ENCODE measurements around the gene KIR3DL3.
"Not testable (repeated sequence)": the region's sequence is repeated elsewhere in the genome, so short reads cannot be mapped to it uniquely, and the experiment has no call there.

Gene KIR3DL3

GRCh38 chr19:54724142-54724541, at the start of gene KIR3DL3:
TSS of gene KIR3DL3 (plus strand) at chr19:54724442. CDS start at chr19:54724497, 55 bp downstream.
- Histone ChIP-seq H3K4me1 (ENCODE audit: control insufficient read depth, insufficient read depth, low read length) (no peaks in the 10 kb centered on the region), H3K27ac (ENCODE audit: low read depth, low read length) (no peak within 1 kb of the TSS), H3K9ac (ENCODE audit: low read depth, low read length) (no peak within 1 kb of the TSS), H3K36me3 (ENCODE audit: control insufficient read depth, insufficient read depth, low read length) (no peaks in the 10 kb centered on the region), H3K4me3 (ENCODE audit: low read depth, low read length) (no peak within 1 kb of the TSS), H3K9me3 (ENCODE audit: control insufficient read depth, insufficient read depth, low read length) (peaks cover 94% of the 10 kb centered on the region), H3K27me3 (ENCODE audit: control insufficient read depth, insufficient read depth, low read length) (no peaks in the 10 kb centered on the region)

- not testable (repeated sequence) for H3K27ac ChIP-seq (ENCODE audit: low read depth, low read length); H3K4me3 ChIP-seq (ENCODE audit: low read depth, low read length); H3K36me3 ChIP-seq (ENCODE audit: control insufficient read depth, insufficient read depth, low read length); H3K4me1 ChIP-seq (ENCODE audit: control insufficient read depth, insufficient read depth, low read length); H3K27me3 ChIP-seq (ENCODE audit: control insufficient read depth, insufficient read depth, low read length); H3K9ac ChIP-seq (ENCODE audit: low read depth, low read length)
- peaks cover 53% of the 10 kb centered on the region for H3K9me3 ChIP-seq (ENCODE audit: control insufficient read depth, insufficient read depth, low read length)
Measured at GRCh38 chr19:54676210-54676834, 47.9 kb upstream of the KIR3DL3 start.

DNA sequence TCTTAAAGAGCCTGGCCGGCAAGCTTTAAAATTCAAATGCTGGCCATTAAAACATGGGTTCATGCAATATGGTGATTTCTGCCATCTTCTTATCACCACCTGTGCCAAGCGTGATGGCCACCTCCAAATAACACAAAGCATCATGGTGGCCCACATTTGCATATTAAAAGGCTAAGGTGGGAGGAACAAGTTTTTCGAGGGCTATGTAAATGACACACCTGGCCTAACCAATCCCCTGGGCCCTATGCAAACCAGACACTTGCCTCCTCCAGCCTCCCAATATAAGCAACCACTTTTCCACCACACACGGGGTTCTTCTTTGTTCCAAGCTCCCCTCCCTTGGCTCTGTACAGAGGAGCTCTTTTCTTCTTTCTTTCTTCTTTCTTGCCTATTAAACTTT, 47.0 kb upstream of the KIR3DL3 start:
- H3K4me3 ChIP-seq (ENCODE audit: low read depth, low read length): no peak overlapping the region
- H3K9ac ChIP-seq (ENCODE audit: low read depth, low read length): no peak overlapping the region
- H3K9me3 ChIP-seq (ENCODE audit: control insufficient read depth, insufficient read depth, low read length): peaks cover 52% of the 10 kb centered on the region
- H3K27ac ChIP-seq (ENCODE audit: low read depth, low read length): no peak overlapping the region
- no peaks in the 10 kb centered on the region for H3K4me1 ChIP-seq (ENCODE audit: control insufficient read depth, insufficient read depth, low read length)
- no peaks in the 10 kb centered on the region for H3K27me3 ChIP-seq (ENCODE audit: control insufficient read depth, insufficient read depth, low read length)
- H3K36me3 ChIP-seq (ENCODE audit: control insufficient read depth, insufficient read depth, low read length): no peaks in the 10 kb centered on the region

DNA sequence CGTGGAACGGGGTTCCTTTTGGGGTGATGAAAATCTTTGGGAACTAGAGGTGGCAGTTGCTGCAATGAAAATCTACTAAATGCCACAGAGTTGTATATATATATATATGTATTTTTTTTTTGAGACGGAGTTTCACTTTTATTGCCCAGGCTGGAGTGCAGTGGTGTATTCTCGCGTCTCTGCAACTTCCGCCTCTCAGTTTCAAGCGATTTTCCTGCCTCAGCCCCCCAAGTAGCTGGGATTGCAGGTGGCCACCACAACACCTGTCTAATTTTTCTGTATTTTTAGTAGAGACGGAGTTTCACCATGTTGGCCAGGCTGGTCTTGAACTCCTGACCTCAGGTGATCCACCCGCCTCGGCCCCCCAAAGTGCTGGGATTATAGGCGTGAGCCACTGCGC, 42.6 kb upstream of the KIR3DL3 start:
- peaks cover 73% of the 10 kb centered on the region for H3K9me3 ChIP-seq (ENCODE audit: control insufficient read depth, insufficient read depth, low read length)
- H3K9ac ChIP-seq (ENCODE audit: low read depth, low read length); H3K4me3 ChIP-seq (ENCODE audit: low read depth, low read length); H3K27me3 ChIP-seq (ENCODE audit: control insufficient read depth, insufficient read depth, low read length); H3K4me1 ChIP-seq (ENCODE audit: control insufficient read depth, insufficient read depth, low read length); H3K27ac ChIP-seq (ENCODE audit: low read depth, low read length); H3K36me3 ChIP-seq (ENCODE audit: control insufficient read depth, insufficient read depth, low read length): not testable (repeated sequence)

DNA sequence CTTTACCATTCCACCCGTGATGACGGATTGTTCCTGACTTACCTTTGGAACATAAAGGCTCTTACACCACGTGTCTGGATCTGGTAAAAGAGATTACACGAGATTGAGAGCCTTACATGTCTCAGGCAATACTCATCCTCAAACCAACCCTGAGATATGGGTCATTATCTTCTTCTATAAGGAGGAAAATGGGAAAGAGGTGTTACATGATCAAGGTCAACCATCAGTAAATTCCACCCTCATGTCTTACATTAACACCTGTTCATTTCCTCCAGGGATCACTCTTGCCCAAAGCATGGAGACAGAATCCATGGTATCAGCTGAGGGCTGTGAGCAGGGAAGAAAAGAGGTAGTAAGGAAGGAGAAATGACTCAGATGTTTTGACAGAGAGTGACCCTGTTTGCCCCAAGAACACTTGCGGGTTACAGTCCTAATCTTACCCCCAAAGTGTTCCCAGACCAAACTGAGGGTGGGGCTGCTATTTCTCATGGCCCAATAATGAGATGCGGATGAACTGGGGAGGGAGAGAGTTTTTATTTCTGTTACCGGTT, 41.9 kb upstream of the KIR3DL3 start:
- H3K36me3 ChIP-seq (ENCODE audit: control insufficient read depth, insufficient read depth, low read length): no peaks in the 10 kb centered on the region
- no peak overlapping the region for H3K27ac ChIP-seq (ENCODE audit: low read depth, low read length)
- no peak overlapping the region for H3K4me3 ChIP-seq (ENCODE audit: low read depth, low read length)
- H3K27me3 ChIP-seq (ENCODE audit: control insufficient read depth, insufficient read depth, low read length): no peaks in the 10 kb centered on the region
- H3K9me3 ChIP-seq (ENCODE audit: control insufficient read depth, insufficient read depth, low read length): peaks cover 78% of the 10 kb centered on the region
- H3K4me1 ChIP-seq (ENCODE audit: control insufficient read depth, insufficient read depth, low read length): no peaks in the 10 kb centered on the region
- no peak overlapping the region for H3K9ac ChIP-seq (ENCODE audit: low read depth, low read length)

GRCh38 chr19:54684527-54684926, 39.7 kb upstream of the KIR3DL3 start:
- peaks cover 84% of the 10 kb centered on the region for H3K9me3 ChIP-seq (ENCODE audit: control insufficient read depth, insufficient read depth, low read length)
- no peak overlapping the region for H3K9ac ChIP-seq (ENCODE audit: low read depth, low read length)
- no peak overlapping the region for H3K4me3 ChIP-seq (ENCODE audit: low read depth, low read length)
- H3K36me3 ChIP-seq (ENCODE audit: control insufficient read depth, insufficient read depth, low read length): no peaks in the 10 kb centered on the region
- H3K27me3 ChIP-seq (ENCODE audit: control insufficient read depth, insufficient read depth, low read length): no peaks in the 10 kb centered on the region
- no peak overlapping the region for H3K27ac ChIP-seq (ENCODE audit: low read depth, low read length)
- no peaks in the 10 kb centered on the region for H3K4me1 ChIP-seq (ENCODE audit: control insufficient read depth, insufficient read depth, low read length)

DNA sequence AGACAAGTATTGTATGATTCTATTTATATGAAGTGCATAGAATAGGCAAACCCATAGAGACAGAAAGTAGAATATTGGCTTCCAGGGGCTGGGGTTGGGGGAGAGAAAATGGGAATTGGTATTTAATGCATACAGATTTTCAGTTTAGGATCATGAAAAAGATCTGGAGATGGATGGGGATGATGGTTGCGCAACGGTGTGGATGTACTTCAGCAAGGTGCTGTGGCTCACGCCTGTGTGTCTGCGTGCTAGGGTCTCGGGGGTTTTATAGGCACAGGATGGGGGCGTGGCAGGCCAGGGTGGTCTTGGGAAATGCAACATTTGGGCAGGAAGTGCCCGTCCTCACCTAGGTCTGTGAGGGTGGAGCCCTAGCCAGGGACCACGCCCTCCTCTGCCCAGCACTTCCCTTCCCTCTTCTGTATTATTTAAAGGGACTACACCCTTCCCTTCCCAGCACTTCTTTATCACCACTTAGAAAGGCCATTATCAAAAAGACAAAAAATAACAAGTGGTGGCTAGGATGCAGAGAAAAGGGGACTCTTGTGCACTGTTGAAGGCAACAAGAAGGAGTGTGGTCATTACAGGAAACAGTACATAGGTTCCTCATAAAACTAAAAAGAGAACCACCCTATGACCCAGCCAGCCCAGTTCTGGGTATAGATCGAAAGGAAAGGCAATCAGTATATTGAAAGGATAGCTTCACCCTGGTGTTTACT, 32.5 kb upstream of the KIR3DL3 start:
- H3K9me3 ChIP-seq (ENCODE audit: control insufficient read depth, insufficient read depth, low read length): peaks cover 74% of the 10 kb centered on the region
- no peaks in the 10 kb centered on the region for H3K4me1 ChIP-seq (ENCODE audit: control insufficient read depth, insufficient read depth, low read length)
- no peak overlapping the region for H3K27ac ChIP-seq (ENCODE audit: low read depth, low read length)
- no peak overlapping the region for H3K9ac ChIP-seq (ENCODE audit: low read depth, low read length)
- no peaks in the 10 kb centered on the region for H3K36me3 ChIP-seq (ENCODE audit: control insufficient read depth, insufficient read depth, low read length)
- H3K4me3 ChIP-seq (ENCODE audit: low read depth, low read length): no peak overlapping the region
- no peaks in the 10 kb centered on the region for H3K27me3 ChIP-seq (ENCODE audit: control insufficient read depth, insufficient read depth, low read length)

- Histone ChIP-seq H3K27me3 (ENCODE audit: control insufficient read depth, insufficient read depth, low read length) (no peaks in the 10 kb centered on the region), H3K9ac (ENCODE audit: low read depth, low read length) (no peak overlapping the region), H3K4me1 (ENCODE audit: control insufficient read depth, insufficient read depth, low read length) (no peaks in the 10 kb centered on the region), H3K36me3 (ENCODE audit: control insufficient read depth, insufficient read depth, low read length) (no peaks in the 10 kb centered on the region), H3K9me3 (ENCODE audit: control insufficient read depth, insufficient read depth, low read length) (peaks cover 71% of the 10 kb centered on the region), H3K4me3 (ENCODE audit: low read depth, low read length) (no peak overlapping the region), H3K27ac (ENCODE audit: low read depth, low read length) (no peak overlapping the region)
Measured at GRCh38 chr19:54692298-54692615, 32.0 kb upstream of the KIR3DL3 start.

DNA sequence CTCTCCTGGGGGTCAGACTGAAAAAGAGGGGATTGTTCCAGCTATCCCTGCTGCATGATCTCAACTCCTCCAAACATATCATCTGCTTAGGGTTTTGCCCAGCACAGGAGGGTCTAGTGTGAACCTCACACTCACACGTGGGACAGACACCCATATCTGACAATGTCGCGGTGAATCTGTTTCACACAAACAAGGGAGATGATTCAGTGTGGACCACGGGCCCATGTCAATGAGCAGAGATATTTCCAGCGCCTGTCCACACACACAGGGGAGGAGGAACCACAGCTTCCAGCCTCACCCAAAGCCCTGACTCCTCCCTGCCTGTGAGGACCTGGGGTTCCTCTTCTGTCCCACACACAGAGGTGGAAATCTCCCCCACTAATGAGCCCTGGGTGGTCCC, 29.6 kb upstream of the KIR3DL3 start:
- H3K27ac ChIP-seq (ENCODE audit: low read depth, low read length): no peak overlapping the region
- no peak overlapping the region for H3K9ac ChIP-seq (ENCODE audit: low read depth, low read length)
- no peaks in the 10 kb centered on the region for H3K27me3 ChIP-seq (ENCODE audit: control insufficient read depth, insufficient read depth, low read length)
- no peaks in the 10 kb centered on the region for H3K4me1 ChIP-seq (ENCODE audit: control insufficient read depth, insufficient read depth, low read length)
- no peaks in the 10 kb centered on the region for H3K36me3 ChIP-seq (ENCODE audit: control insufficient read depth, insufficient read depth, low read length)
- H3K9me3 ChIP-seq (ENCODE audit: control insufficient read depth, insufficient read depth, low read length): peaks cover 62% of the 10 kb centered on the region
- no peak overlapping the region for H3K4me3 ChIP-seq (ENCODE audit: low read depth, low read length)

GRCh38 chr19:54696117-54696548, 28.1 kb upstream of the KIR3DL3 start:
- H3K4me3 ChIP-seq (ENCODE audit: low read depth, low read length): no peak overlapping the region
- no peaks in the 10 kb centered on the region for H3K36me3 ChIP-seq (ENCODE audit: control insufficient read depth, insufficient read depth, low read length)
- H3K27ac ChIP-seq (ENCODE audit: low read depth, low read length): no peak overlapping the region
- H3K9me3 ChIP-seq (ENCODE audit: control insufficient read depth, insufficient read depth, low read length): peaks cover 67% of the 10 kb centered on the region
- H3K9ac ChIP-seq (ENCODE audit: low read depth, low read length): no peak overlapping the region
- H3K4me1 ChIP-seq (ENCODE audit: control insufficient read depth, insufficient read depth, low read length): no peaks in the 10 kb centered on the region
- H3K27me3 ChIP-seq (ENCODE audit: control insufficient read depth, insufficient read depth, low read length): no peaks in the 10 kb centered on the region

- Histone ChIP-seq H3K27me3 (ENCODE audit: control insufficient read depth, insufficient read depth, low read length) (no peaks in the 10 kb centered on the region), H3K4me3 (ENCODE audit: low read depth, low read length) (no peak overlapping the region), H3K9me3 (ENCODE audit: control insufficient read depth, insufficient read depth, low read length) (peaks cover 67% of the 10 kb centered on the region), H3K4me1 (ENCODE audit: control insufficient read depth, insufficient read depth, low read length) (no peaks in the 10 kb centered on the region), H3K9ac (ENCODE audit: low read depth, low read length) (no peak overlapping the region), H3K27ac (ENCODE audit: low read depth, low read length) (no peak overlapping the region), H3K36me3 (ENCODE audit: control insufficient read depth, insufficient read depth, low read length) (no peaks in the 10 kb centered on the region)
Measured at GRCh38 chr19:54696766-54697165, 27.5 kb upstream of the KIR3DL3 start.

All from HUES48 (cell line).